Left ventricle myocardium inferior (tissue), 1 donor: Measurements from ENCODE around the gene DNAJC8. TPM values are rescaled to one million over a fixed set of nuclear protein-coding genes. Genes with fewer than 3 reads are reported as not detected.
A peak's percentile ranks its signal among the peaks of the same experiment; 100 is the strongest.

Source experiments
- DNase-seq: peaks from one replicate; pipeline ENCODE4 v3.0.0-alpha.2; 2020
- H3K27ac ChIP-seq: fragments of 200-600 bp; replicated peaks from 2 replicates; pipeline ENCODE4 v1.8.0; 2021
- H3K27me3 ChIP-seq: fragments of 200-600 bp; 2 replicates; pipeline ENCODE4 v1.8.0; 2021; ENCODE audit warnings: low read depth
- H3K36me3 ChIP-seq: fragments of 200-600 bp; 2 replicates; pipeline ENCODE4 v1.8.0; 2021
- H3K4me1 ChIP-seq: fragments of 200-600 bp; 2 replicates; pipeline ENCODE4 v1.8.0; 2021
- H3K4me3 ChIP-seq: fragments of 200-600 bp; 2 replicates; pipeline ENCODE4 v1.8.0; 2021; ENCODE audit warnings: mild to moderate bottlenecking, moderate library complexity
- H3K9me3 ChIP-seq: fragments of 200-600 bp; replicated peaks from 2 replicates; pipeline ENCODE4 v1.8.0; 2021
- CTCF ChIP-seq: fragments of 200-600 bp; IDR thresholded peaks from 2 replicates; pipeline ENCODE4 v1.8.0; 2021; ENCODE audit warnings: antibody characterized with exemption, mild to moderate bottlenecking, borderline replicate concordance
- intact Hi-C: fragments of 100-400 bp; cut with micrococcal nuclease; formaldehyde crosslinking; loops from one replicate; pipeline ENCODE4 v1.11.0; 2022
- total RNA-seq: library from RNA; stranded (reverse); fragmentation: NEBNext Ultra II Directional; extraction: Animal tissue kit (Norgen Biotek cat#: 25700); gene quantifications from one replicate; pipeline ENCODE4 v1.2.1, GENCODE V29; 2021
- donor health status: DM: no; HTN: yes; CAD: no; lungs with severe emphysema.

The DNAJC8 gene
- total RNA-seq, 1 donor from 2014 or later: 55.3 TPM

GRCh38 chr1:28235755-28236655 lies 3.2 kb upstream of the DNAJC8 start, which contains the start of gene ATP5IF1:
Gene ATP5IF1, plus strand, starts transcription at chr1:28236124. Its CDS starts 60 bp downstream, at chr1:28236184.
- Histone ChIP-seq H3K27ac (peak within 1 kb of the TSS; percentile 92), H3K9me3 (no peaks in the 10 kb centered on the region), H3K4me1 (peaks cover 76% of the 10 kb centered on the region), H3K36me3 (peaks cover 9% of the 10 kb centered on the region), H3K4me3 (peak within 1 kb of the TSS; percentile 82), H3K27me3 (no peaks in the 10 kb centered on the region)
- TF ChIP-seq CTCF: no peak
- DNase-seq: peak; percentile 97
- intact Hi-C loops: no loop called here

GRCh38 chr1:28233264-28233606 lies 406 bp upstream of the DNAJC8 start:
- Histone ChIP-seq H3K4me1 (peaks cover 57% of the 10 kb centered on the region), H3K36me3 (peaks cover 26% of the 10 kb centered on the region), H3K27me3 (no peaks in the 10 kb centered on the region), H3K4me3 (peak overlapping the region; percentile 95), H3K9me3 (no peaks in the 10 kb centered on the region), H3K27ac (peak overlapping the region; percentile 84)
- DNase-seq: no peak
- no peak for TF ChIP-seq CTCF
- intact Hi-C loops: no loop called here

- H3K36me3 ChIP-seq: peaks cover 43% of the 10 kb centered on the region
- no peak overlapping the region for H3K27ac ChIP-seq
- H3K9me3 ChIP-seq: no peaks in the 10 kb centered on the region
- no peak overlapping the region for H3K4me3 ChIP-seq
- intact Hi-C loops: no loop called here
- peaks cover 28% of the 10 kb centered on the region for H3K4me1 ChIP-seq
- no peak for DNase-seq
- TF ChIP-seq CTCF: no peak
- H3K27me3 ChIP-seq: no peaks in the 10 kb centered on the region
Observed at GRCh38 chr1:28229996-28230395, 2.8 kb downstream of the DNAJC8 start.

GRCh38 chr1:28229089-28229488 lies 3.7 kb downstream of the DNAJC8 start:
- H3K4me1 ChIP-seq: peaks cover 27% of the 10 kb centered on the region
- no peak overlapping the region for H3K4me3 ChIP-seq
- no peak for TF ChIP-seq CTCF
- no peak for DNase-seq
- no peaks in the 10 kb centered on the region for H3K27me3 ChIP-seq
- H3K9me3 ChIP-seq: no peaks in the 10 kb centered on the region
- peaks cover 51% of the 10 kb centered on the region for H3K36me3 ChIP-seq
- H3K27ac ChIP-seq: no peak overlapping the region
- intact Hi-C loops: no loop called here

- Histone ChIP-seq H3K4me3 (no peak overlapping the region), H3K4me1 (no peaks in the 10 kb centered on the region), H3K36me3 (peaks cover 62% of the 10 kb centered on the region), H3K27ac (no peak overlapping the region), H3K9me3 (no peaks in the 10 kb centered on the region), H3K27me3 (no peaks in the 10 kb centered on the region)
- no peak for TF ChIP-seq CTCF
- DNase-seq: no peak
- intact Hi-C loops: loop anchor here (10.0 kb wide), 1 partner anchor 119 kb away; no protein-coding TSS in a partner anchor
Observed at GRCh38 chr1:28213315-28213714, 19.5 kb downstream of the DNAJC8 start.
